GM19468 (cell line): ENCODE measurements around the gene GSTM4.

Experiments
- ATAC-seq: cut with Tn5 transposase; IDR thresholded peaks from one replicate; pipeline ENCODE4 v1.9.1; 2021; ENCODE audit warnings: mild to moderate bottlenecking, moderate library complexity, moderate number of reproducible peaks; ENCODE audit not compliant: unreplicated experiment; ENCODE audit errors: extremely low read depth

GSTM4 gene

DNA sequence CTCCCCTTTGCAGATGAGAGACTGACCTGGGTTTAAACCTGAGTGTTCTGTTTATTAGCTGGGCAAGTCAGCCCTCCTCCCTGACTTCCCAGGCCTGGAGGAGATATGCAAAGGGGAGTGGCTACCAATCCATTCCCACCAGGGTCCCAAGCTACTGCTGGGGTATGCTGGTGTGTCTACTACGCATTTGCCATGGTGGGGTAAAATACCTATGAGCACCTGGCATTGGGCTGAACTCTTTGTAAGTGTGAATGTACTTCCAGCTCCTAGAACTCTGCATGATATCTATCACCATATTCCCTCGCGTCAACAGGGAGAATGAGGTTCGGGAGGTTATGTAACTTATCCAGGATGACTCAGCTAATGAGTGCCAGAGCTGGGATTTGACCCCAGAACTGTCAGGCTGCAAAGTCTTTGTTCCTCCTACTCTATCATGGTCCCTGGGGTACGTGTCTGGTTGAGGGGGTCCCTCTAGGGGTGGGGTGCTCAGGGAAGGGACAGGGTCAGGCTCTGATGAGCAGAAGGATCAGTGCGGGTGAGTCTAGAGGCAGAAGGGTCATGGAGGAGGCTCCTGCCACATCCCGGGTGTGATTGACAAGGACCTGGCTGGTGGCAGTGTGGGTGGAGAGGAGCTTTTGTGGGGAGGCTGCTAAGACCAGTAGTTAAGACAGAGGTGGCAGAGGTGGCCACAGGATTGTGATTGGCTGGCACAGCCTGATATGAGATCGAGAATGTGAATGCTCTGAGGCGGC, 19.5 kb upstream of the GSTM4 start:
- ATAC-seq = no peak

- no peak for ATAC-seq
These were observed 18.5 kb upstream of the GSTM4 start for GRCh38 chr1:109637446-109637845.

- ATAC-seq = no peak
These were observed 16.6 kb upstream of the GSTM4 start for GRCh38 chr1:109639063-109639840.

- ATAC-seq = no peak
These were observed 16.1 kb upstream of the GSTM4 start for GRCh38 chr1:109639841-109640184.

GRCh38 chr1:109640285-109640865, 15.5 kb upstream of the GSTM4 start:
- no peak for ATAC-seq

DNA sequence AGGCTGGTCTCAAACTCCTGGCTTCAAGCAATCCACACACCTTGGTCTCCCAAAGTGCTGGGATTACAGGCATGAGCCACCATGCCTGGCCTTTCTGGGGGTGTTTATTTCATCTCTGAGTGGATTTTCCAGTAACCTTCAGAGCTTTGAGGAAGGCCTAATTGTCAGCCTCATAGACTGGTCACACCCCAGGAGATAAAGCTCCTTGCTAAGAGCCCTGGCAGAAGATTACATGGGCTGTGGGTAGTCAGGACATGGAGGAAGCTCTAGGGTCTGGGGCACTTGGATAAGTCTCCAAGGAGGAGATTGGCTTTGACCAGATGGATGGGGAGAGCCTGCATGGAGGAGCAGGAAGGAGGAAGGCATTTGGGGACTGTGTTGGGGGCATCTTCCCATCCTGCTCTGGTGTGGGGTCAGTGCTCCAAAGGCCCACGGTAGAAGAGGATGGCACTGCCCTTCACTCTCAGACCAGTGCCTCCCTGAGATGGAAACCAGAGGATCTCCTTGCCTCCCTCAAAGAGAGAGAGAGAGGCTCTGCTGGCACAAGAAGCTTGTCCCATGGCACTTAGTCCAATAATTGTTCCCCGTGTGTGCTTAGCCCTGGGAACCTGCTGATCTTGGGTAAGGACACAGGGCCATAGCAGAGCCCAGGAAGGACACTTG, 14.7 kb upstream of the GSTM4 start:
- no peak for ATAC-seq

GRCh38 chr1:109641861-109642260, 14.0 kb upstream of the GSTM4 start:
- no peak for ATAC-seq

- no peak for ATAC-seq
These were observed 13.3 kb upstream of the GSTM4 start for GRCh38 chr1:109642626-109643025.

- ATAC-seq = no peak
These were observed 12.3 kb upstream of the GSTM4 start for GRCh38 chr1:109643385-109644230.

- no peak for ATAC-seq
These were observed 11.2 kb upstream of the GSTM4 start for GRCh38 chr1:109644670-109645069.

- no peak for ATAC-seq
These were observed 6.4 kb upstream of the GSTM4 start for GRCh38 chr1:109649491-109649914.

GRCh38 chr1:109650609-109651008, 5.3 kb upstream of the GSTM4 start:
- ATAC-seq = no peak

DNA sequence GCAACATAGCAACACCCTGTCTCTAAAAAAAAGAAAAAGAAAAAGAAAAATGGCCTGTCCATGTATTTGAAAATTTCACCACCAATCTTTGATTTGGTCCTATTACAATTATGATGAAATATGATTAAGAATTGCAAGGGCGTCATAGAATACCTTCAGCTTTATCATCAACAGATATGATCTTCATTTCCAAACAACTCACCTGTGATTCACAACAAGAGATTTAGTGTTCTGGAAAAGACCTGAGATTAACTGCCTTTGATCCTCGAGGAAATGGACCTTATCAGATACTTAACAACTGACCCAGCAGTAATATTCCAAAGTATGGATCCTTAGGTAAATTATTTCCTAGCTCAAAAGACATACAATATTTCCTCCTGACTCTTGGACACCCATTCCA, 3.5 kb upstream of the GSTM4 start:
- ATAC-seq = no peak

GRCh38 chr1:109653306-109653705, 2.6 kb upstream of the GSTM4 start:
- no peak for ATAC-seq

DNA sequence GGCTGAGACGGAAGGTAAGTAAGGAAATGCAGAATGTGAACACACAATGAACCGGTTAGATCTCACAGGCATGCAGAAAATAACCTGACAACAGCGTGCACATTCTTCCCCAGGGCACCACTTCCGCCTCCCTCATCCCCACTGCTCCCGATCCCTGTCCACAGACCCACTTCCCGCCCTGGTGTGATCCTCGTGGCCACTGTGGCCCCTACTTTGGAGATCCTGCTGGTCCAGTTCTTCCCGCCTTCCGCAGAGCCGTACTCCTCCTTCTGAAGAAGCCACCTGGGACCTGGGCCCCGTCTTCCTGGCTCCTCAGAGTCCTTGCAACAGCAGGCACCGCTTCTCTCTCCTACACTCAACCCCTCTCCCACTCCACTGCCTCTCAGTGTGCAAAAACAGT, 1.4 kb upstream of the GSTM4 start:
- ATAC-seq = no peak

DNA sequence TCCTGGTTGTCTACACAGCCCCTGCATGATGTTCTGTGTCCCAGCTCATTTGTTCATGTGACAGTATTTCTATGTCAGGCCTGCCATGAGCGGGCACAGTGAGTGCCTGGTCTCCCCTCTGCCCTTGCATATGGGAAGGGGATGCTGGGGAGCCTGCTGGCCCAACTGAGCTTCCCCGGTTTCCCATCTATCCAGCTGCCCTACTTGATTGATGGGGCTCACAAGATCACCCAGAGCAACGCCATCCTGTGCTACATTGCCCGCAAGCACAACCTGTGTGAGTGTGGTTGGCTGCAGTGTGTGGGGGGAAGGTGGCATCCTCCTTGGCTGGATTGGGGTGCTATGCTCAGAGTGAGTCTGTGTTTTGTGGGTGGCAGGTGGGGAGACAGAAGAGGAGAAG, 1.5 kb downstream of the GSTM4 start:
- ATAC-seq = no peak

GRCh38 chr1:109657970-109658369, 2.1 kb downstream of the GSTM4 start:
- no peak for ATAC-seq

GRCh38 chr1:109658533-109659042, 2.7 kb downstream of the GSTM4 start:
- ATAC-seq = no peak

GRCh38 chr1:109659145-109659544, 3.2 kb downstream of the GSTM4 start:
- no peak for ATAC-seq
